NK-92 treated with Interleukin-12 subunit alpha and Interleukin-12 subunit beta, amount 100 ng/mL, for 24 hours (cell line): ENCODE data around the gene MRPS25.
"Not testable (repeated sequence)": the region's sequence is repeated elsewhere in the genome, so short reads cannot be mapped to it uniquely, and the experiment has no call there.

Experiments
- DNase-seq: peaks from one replicate; lab custom pipeline; 2025; lab: John Stamatoyannopoulos, UW

MRPS25 gene

DNA sequence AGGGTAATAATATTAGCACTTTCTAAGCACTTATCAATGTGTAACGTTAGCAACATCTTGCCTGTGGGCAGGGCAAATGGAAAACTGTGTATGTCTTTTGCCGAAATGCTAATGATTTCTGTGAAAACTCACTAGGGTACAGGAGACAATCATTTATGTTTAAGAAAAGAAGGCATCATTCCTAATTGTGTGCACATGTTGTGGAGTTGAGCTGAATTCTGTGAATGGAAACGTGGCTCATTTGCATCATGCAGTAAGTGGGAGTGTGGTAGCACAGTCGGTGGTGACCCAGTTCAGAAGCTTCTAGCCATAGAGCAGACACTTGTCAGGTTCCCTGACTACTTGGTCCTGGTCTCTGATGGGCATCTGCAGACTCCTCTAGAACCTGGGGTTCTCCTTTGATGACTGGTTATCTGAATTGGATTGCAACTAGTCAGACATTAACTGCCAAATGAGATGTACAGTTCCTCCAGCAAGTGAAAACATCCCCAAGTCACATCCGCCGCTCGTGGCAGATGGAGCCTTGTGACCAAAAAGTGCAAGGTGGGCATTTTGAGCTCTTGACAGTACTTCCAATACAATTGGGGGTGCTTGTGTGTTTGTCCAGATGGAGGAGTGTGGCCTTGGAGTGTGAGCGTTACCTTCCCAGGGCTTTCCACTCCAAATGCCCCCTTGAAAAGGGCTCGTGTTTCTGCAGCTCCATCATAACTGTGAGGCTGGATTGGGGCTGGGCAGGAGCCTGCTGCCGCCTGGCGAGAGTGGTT is 21.5 kb downstream of the MRPS25 start:
- DNase-seq, result no peak

DNA sequence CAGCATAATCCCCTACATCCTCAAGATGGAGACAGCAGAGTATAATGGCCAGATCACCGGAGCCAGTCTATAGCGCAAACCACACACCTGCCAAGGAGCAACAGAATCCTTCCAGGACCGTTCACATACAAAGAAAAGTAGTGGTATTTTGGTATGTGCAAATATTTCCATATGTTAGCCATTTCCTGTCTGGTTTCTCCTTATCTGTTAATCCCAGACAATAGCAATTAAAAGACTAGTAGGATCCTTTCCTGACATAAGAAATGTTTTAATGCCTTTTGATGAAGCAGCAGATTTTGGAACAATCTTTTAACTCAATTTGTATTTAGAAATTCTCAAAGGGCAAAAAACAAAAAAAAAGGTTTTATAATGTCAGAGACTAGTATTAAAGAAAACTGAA is 22.2 kb downstream of the MRPS25 start:
- no peak for DNase-seq

DNA sequence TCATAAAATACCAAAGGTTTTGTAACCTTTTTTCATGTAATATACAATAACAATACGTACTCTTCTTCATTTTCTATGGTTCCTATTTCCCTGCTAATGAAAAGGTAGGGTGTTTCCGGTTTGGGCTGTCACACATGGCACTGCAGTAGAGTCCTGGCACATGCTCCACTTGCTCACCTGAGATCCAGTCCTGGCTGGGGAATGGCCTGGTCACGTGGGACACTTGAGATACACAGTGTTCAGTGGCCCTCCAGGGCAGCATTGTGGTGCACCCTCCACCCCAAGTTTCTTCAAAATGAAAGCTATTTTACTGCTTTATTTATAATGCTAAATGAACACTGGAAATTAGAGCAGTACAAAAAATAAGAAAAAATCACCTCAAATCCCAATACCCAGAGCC is 23.2 kb downstream of the MRPS25 start:
- no peak for DNase-seq

DNA sequence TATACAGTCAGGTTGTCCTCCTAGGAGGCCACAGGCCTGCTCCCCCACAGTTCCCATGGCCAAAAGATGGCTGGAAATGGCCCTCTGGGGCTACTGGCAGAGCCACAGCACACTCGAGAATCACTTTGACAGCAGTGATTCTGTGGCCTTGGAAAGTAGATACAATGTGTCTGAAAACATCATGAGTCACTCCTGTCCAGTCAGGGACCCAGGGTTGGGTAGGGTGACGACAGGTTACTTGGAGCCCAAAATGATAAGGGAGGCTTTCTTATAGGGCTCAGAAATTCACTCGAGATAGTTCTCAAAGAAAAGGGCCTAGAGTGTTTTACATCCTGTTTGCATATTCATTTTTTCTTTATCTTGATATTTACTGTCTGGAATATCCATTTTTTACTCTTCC is 24.3 kb downstream of the MRPS25 start:
- no peak for DNase-seq

DNA sequence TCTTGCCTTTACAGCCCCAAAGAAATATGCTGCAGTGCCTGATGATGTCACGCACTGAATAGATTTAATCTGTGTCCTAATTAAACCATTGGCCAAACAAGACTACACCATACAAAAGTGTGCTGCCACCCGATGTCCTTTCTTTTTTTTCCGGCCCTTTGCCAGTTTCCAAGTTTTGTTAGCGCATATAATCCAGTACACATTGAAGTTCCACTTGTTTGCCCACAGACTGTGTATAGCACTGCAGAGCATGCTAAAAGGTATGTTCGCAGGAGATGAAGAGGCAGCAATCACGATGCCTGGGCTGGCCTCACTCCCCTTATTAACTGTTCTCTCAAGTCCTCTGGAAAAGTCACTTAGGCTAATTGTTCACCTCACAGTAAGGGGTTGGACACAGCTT is 26.8 kb downstream of the MRPS25 start:
- DNase-seq, result no peak

- no peak for DNase-seq
Measured at GRCh38 chr3:15033103-15033502, 32.0 kb downstream of the MRPS25 start.

GRCh38 chr3:15032650-15033049 is 32.5 kb downstream of the MRPS25 start:
- DNase-seq, result no peak

GRCh38 chr3:15029625-15030024 is 35.5 kb downstream of the MRPS25 start:
- DNase-seq, result no peak

DNA sequence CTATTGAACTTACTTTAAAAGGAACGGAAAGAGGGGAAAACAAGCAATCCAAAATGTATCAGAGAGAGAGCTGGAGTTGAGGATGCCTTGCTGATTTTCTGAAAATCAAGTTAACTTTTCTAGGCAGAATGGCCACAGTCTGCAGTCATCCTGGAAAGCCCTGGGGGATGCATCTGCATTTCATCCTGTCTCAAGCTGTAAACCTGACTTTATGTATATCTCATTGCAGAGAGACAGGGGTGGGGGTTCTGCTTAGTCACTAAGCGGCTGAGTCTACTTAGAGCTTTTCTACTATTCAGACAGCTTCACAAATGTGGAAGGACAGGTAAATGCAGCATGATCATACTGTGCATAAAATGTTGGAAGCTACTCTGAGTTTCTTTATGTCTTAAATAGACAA is 41.4 kb downstream of the MRPS25 start:
- DNase-seq, result no peak

DNA sequence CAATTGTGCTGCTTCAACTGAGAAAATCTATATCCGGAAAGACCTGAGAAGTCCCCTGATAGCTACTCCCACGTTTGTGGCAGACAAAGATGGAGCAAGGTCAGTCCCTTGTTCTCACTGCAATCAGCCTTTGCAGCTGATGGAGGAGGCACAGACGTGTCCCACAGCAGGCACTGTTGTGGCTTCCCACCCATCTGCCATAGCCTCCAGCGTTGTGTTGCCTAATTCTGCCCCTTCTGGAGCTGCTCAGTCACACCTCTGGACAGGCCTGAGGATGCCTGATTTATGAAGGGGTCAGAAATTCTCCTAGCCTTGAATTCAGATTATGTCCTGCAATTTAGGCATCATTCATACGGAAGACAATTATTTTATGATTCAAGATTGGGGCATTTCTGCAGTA is 41.9 kb downstream of the MRPS25 start:
- DNase-seq, result no peak

GRCh38 chr3:15017191-15017590 is 47.9 kb downstream of the MRPS25 start:
- DNase-seq, result no peak

GRCh38 chr3:15015456-15015855 is 49.7 kb downstream of the MRPS25 start:
- no peak for DNase-seq

DNA sequence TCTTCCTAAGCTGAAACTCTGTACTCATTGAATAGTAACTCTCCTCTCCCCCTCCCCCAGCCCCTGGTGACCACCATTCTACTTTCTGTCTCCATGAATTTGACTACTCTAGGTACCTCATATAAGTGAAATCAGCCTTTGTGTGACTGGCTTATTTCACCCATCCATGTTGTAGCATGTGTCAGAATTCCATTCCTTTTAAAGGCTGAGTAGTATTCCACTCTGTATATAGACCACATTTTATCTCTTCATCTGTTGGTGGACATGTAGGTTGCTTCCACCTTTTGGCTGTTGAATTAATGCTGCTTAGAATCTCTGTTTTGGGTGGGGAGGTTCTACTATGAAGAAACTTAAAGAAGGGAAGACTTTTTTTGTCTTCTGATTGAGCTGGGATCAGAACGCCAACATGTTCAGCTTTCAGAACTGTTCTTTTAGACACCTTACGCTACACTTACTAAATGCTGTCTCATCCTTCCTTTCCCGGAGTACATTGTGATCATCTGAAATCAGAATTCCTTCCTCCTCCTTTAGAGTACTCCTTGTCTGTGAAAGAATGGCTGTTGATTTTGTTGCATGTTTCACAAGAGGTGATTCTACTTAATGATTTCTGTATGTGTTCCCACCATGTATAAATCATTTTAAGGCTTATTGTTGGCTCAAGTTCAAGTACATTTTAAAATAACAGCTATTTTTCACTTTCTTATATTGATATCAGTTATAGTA is 50.3 kb downstream of the MRPS25 start:
- DNase-seq, result no peak

DNA sequence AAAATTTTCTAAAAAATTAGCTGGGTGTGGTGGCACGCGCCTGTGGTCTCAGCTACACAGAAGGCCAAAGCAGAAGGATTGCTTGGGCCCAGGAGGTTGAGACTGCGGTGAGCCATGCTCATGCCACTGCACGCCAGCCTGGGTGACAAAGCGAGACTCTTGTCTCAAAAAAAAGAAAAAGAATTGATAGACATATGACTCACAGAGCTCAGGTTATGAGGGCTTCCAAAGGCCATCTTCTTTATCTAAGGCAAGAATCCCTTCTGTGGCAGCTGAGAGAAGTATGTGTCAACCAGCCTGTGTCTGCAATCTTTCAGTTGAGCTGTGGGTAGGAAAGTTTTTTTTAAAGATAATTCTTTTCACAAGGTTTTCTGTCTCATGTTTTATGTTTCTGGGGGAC is 53.9 kb downstream of the MRPS25 start:
- DNase-seq, result no peak

DNA sequence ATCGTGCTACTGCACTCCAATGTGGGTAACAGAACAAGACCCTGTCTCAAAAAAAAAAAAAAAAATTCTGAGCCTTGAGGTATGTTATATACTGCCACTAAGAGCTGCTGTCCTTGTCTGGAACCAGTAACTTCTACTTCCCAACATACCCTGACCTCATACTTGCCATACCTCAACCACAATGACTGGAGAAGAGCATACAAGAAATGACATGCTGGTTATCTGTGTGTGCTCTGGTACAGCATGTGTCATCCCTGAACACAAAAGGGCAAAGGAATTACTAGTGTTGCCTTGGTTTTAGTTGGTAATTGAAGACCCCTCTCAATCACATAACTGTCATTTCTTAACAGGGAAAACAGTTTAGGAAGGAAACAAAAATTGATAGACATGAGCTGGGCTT is 54.5 kb downstream of the MRPS25 start:
- no peak for DNase-seq

GRCh38 chr3:15009167-15009566 is 55.9 kb downstream of the MRPS25 start:
- no peak for DNase-seq

DNA sequence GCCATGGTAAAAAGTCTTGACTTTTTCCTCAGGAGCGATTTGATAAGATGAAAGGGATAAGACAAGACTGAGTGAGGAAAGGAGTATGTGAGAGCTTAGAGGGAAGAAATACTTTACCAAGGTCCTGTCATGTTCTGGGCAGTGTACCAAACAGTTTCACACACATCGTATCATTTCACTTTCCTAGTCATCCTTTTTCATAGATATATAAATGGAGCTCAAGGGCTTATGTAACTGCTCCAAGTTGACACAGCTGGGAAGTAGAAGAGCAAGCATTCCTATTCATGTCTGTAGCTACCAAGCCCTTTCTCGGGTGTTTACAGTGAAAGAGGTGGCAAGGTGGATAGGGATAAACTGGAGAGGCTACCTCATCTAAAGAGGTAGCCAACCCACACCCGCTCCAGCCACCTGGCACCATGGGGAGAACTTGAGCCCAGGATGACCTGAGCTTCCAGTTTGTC is 57.4 kb downstream of the MRPS25 start:
- no peak for DNase-seq

GRCh38 chr3:14999182-14999581 is 65.9 kb downstream of the MRPS25 start:
- not testable (repeated sequence) for DNase-seq
